OCI-M2 (cell line): ENCODE data around the gene STOX2.
"Not testable (repeated sequence)": the region's sequence is repeated elsewhere in the genome, so short reads cannot be mapped to it uniquely, and the experiment has no call there.

Experiments
- DNase-seq: peaks from one replicate; lab custom pipeline; 2025; ENCODE audit not compliant: unreplicated experiment; lab: John Stamatoyannopoulos, UW

STOX2 gene

DNA sequence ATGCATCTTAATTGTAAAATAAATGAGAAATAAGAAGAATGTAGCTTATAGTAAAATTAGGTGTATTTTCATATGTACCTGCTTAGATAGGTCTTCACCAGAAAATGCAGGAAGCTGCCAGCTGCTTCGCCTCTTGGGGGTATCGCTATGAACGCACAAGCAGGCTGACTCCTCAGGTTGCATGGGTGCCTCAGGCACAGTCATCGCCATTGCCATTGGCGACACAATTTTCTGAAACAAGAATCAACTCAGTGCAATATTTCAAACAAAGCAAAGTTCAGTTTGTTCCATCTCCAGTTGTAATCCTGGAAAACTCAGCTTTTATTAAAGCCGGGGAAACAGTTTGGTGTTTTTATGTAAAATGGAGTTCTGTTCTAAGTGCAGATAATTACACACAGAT is 29.7 kb downstream of the STOX2 start:
- no peak for DNase-seq

DNA sequence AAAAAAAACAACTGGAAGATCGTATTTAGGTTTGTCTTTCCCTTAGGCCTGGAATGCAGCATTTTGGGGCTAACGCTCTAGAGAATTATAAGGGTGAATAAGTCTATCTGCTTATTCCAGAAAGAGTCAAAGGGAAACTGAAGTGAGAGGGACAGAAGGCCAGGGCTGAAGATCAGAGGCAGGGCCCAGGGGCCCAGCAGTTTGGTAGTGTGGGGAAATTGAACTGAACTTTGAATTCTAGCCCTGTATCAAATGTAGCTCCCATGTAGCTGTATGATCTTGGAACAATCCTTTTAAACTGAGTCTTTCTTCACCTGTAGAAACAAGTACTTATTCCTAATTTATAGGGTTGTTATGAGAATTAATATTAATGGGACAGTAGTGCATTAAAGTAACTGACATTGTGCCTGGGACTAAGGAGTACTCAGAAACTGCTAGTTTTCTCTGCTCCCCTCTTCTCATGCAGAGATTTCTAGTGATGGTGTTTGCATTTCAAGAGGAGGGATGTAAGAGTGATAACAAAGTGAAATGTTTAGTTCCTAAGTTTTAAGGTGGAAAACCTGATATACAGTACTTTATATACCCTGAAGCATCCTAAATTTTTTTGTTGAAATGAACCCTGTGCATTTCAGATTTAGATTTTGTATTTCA is 30.4 kb downstream of the STOX2 start:
- DNase-seq, result no peak

DNA sequence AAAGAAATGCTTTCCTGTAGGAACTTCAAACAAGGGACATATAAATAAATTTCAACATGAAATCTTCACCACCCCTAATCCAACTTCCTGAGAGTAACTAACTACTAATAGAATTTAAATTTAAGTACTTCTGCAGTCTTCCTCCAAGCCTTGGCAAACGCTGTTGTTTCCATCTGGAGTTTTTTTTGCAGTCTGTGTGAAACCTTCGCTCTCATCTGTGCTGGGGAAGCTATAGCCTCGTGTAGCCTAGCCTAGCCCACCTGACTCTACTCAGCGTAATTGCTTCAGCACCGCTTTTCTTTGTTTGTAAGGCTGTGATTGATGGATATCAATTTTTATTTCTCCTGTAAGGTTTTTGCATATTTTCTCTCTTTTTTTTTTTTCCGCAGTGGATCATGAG is 30.9 kb downstream of the STOX2 start:
- no peak for DNase-seq

DNA sequence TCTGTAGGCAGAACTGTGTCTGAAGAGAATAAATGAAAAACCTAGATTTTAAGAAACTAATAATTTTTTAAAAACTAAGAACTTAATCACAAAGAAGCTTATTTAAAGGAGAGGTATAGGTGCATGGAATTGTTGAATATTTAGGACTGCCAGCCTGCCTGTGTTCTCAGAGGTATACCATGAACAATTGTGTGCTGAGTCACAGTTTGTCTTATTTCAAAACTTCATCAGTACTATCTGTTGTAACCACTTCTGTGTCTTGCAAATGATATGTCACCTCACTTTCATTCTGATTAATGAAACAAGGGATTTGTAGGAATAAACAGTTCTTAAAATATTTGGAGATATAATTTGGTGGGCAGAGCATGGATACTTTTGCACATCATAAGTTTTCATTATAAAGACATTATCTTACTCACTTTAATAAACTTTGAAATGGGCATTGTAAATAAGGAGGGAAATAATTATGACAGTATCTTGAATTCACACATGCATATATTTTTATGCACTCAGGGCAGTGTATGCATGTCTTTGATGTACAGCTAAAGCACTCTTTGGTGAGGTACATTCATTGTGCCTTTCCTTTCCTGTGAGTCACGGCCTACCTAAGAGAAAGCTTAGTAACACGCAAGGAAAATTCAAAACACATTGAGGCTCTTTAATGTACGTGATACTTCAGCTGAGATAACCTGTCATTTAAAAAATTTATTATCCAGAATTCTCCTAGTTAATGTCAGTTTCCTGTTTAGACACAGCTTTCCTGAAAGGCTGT is 31.7 kb downstream of the STOX2 start:
- DNase-seq, result no peak

DNA sequence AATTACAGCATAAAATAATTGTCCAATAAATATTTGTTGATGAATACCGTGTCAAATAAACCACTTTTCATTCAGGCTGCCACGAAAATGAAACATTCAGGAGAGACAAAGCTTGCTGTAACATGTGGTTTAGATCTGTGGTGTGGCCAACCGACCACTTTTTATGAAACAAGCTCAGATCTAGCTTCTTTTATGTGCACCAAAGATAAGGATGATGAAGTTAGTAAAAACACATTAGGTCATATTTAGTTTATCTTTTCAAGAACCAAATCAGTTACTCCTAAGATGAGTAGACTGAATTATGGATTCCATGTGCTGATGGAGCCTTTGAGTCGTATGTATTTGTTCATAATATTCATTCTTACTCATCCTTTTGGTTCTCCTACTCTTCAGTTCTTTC is 35.8 kb downstream of the STOX2 start:
- no peak for DNase-seq

DNA sequence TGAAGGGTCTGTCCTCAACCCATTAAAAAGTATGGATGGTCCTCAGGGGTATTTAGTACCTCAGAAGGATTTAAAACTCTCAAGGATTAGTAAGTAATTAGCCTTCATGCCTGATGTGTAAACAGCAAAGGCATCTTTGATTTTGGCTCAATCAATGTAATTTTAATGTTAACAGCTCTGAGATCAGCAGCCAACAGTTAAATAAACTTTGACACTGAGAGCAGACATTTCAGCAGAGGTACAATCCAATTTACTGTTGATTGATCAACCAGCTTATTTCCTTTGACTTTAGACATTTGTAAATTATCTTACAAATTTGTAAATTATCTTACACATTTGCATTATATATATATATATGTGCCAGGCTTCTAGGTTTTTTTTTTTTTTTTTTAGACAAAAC is 36.9 kb downstream of the STOX2 start:
- DNase-seq, result no peak

DNA sequence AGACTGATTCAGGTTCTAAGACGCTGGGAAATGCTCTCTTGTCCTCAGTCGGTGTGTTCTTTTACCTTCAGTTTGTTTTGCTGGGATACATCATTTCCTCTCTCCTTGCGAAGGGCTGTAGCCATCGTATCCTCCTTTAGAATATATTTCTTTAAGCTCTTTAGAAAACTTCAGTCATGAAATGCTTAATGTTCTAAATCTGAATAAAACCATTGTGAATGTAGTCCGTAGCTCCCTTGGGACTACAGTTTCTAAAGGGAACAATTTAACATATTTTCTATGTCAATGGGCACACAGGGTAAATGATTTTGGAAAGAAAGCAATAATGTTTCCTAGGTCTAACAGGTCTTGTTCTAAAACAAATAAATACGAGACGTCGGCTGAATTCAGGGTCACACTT is 40.6 kb downstream of the STOX2 start:
- no peak for DNase-seq

DNA sequence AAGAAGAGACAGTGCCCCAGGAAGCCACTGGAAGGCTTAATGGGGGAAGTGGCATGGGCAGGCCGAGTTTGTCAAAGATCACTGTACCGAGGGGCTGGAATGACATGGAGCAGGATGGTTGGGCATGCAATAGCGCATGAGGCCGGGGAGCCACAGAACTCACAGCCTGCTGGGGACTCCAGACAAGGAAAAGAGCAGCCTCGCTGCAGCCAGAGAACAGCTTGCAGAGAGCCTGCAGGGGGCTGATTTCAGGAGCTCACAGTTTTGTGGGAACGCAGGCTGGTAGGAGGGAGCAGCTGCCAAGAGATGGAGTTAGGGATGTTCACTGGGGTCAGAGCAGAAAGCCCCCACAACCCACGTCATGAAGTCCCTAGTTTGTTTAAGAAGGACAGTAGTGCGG is 45.4 kb downstream of the STOX2 start:
- DNase-seq, result no peak

DNA sequence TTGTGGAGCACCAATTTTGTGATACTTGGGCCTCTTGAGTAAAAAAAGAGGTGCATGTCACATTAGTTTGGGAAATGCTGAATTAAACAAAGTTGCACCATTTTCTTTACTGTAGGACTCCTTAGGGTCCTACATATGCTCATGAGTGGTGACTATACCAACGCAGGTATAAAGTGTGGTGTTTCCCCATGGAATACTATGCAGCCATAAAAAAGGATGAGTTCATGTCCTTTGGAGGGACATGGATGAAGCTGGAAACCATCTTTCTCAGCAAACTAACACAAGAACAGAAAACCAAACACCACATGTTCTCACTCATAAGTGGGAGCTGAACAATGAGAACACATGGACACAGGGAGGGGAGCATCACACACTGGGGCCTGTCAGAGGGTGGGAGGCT is 47.5 kb downstream of the STOX2 start:
- not testable (repeated sequence) for DNase-seq

DNA sequence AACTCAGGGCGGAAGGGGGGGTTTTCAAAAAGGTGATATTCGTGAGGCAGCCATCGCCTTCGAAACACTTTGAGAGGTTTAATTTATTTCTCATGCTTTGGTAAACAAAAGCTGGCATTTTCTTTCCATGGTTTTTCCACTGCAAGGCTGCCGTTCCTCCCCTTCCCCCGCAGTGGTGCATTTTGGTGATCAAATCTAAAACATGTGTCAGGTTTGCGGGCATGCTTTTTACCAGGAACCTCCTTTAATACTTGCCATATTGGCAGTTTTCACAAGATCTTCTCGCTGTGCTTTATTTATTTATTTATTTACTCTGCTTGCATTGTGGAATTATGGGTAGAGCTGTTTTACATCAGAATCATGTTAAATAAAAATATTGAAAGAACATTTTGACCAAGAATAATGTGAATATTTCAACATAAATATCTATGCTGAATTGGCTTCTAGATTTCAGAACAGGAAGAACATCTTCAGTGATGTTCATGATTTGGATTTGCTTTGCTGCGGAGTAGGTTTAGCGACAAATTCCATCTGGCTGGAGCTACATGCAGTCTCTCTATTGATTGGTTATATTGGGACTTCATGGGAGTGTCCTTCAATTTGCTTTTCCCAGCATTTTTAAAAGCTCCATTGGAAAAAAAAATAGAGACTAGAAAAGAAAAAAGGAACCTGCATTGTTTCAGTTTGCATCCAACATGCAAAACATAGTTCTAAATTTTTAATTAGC is 54.4 kb downstream of the STOX2 start:
- DNase-seq, result no peak

DNA sequence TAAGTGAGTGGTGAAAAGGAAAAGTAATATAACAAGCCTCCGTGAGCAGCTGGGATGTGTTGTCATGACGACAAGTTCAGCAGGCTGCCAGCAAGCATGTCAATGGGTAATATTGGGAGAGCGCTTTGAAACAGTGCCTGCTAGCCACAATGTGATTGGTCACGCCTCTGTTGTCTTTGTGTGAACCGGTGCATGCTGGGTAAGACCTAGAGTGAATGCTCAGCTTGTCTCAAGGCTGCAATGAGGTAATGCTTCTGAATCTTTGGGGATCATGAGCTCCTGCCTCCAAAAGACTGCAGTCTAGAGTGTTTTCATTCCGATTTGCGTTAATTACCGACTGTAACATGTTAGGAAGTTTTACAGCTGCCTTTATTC is 54.9 kb downstream of the STOX2 start:
- DNase-seq, result no peak

DNA sequence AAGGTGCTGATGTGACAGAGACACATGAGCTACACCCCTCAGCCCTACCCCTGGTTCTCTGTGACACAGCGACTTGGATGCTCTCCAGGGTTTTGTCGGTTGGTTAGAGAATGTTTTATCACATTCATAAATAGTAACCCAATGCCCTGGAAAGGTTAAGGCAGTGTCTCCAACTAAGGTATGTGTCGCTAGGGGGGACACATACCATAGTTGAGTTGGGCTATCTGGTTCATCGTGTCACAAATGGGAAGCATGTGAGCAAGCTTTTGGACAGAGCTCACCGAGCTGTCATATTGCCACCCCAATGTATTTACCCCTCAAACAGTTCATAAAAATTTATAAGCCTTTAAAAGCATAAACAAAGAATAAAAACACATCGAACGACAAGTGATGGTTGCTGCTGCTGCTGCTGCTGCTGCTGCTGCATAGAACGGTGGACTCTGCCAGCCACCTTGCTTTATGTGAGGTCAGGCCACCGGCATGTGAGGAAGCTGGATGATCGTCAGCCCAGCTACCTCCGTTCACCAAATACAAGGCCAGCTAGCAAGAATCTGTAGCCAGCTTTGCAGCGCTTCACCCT is 55.9 kb downstream of the STOX2 start:
- DNase-seq, result no peak

DNA sequence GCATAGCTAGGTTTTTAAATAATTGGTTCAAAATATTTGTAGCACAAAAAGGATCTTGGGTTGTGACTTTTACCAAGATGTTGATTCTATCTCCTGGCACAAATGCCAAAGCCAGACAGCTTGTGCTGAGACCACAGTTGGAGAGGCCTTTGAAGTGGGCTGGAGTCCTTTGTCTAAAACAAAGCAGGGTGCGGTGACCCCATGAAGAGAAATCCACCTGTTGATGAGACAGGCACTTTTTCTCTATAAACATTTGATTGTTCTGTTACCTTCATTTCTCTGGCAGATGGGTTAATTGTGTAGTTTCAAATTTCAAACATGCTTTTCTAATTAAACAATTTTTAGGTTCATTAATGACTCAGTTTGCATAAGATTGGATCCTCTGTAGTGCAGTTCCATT is 56.7 kb downstream of the STOX2 start:
- no peak for DNase-seq

DNA sequence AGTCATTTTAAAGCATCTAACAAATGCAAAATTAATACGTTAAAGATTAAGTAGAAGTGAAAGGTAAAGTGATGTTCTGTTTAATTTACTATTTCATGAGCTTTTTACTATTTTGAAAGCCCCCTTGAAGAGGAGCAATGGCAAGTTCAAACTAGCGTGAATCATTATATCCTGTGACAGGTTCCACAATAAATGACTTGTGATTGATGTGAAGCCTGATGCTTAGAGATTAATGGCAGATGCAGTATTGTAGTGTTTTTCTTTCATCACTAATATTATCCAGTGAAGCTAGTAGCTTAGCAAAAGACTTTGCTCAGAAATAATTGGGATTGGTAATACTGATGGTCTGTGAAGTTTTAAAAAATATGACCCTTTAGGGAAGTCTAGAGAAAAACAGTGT is 57.3 kb downstream of the STOX2 start:
- no peak for DNase-seq

DNA sequence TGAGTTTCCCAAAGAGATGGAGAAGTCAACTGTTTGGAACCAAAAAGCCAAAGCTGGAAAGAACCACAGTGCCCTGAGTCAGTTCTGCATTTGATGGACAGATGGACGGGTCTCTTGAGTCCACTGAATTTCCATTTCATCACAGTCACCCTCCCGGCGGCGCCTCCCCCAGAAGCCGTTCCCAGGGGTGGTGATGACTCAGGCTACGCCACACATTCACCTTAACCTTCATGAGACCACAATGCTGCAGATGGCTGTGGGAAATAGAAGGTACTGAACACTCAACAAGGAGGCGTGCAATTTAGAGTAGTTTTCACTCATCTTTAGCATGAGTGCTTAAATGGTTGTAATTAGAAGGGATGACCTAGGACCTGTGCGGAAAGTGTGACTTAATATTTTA is 61.3 kb downstream of the STOX2 start:
- no peak for DNase-seq

DNA sequence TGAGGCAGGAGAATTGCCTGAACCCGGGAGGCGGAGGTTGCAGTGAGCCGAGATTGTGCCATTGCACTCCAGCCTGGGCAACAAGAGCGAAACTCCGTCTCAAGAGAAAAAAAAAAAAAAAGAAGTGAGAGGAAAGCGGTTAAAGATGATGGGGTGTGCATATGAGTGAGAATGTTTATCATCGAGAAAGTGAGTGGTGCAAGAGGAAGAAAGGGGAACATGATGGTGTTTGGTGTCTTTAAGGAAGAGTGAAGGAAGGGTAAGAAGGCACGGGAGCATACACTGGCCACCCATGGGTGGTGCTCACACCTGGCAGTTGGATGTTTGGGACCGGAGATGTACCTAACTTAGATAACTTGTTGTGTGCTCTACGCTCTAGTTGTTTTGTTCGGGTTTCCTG is 62.2 kb downstream of the STOX2 start:
- no peak for DNase-seq

DNA sequence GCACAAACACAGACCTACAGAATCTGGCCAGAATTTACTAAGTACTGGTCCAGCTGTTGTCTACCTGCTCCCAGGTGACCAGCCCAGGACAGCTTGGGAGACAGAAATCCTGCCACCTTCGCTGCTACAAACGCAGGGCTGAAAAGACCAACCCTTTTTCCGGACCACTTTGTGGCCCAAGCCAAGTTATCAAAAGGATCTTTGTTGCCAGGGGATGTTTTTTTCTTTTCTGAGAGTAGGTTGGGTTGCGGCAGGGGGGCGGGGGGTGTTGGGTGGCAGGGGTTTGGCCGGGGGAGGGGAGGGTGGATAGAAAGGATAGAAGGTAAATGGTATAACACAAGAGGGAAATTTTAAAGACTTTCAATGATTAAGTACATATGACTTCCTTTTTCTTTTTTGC is 63.4 kb downstream of the STOX2 start:
- no peak for DNase-seq

DNA sequence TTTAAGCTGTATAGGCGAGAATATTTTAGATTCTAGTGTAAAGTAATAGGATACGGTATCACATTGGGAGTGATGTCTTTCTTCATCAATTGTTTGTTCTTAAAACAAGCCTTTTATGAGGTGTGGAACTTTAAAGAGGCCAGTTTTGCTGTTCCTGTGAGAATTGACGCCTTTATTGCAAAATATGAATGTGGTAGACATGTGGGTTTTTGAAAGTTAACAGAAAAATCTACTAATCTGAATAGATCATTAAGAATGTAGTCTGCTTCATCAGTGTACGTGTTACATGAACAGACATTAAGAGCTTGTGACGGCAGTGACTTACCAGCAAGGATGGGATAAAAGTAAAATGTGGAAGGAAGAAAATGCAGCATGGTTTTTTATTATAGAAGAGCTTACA is 63.8 kb downstream of the STOX2 start:
- DNase-seq, result no peak

DNA sequence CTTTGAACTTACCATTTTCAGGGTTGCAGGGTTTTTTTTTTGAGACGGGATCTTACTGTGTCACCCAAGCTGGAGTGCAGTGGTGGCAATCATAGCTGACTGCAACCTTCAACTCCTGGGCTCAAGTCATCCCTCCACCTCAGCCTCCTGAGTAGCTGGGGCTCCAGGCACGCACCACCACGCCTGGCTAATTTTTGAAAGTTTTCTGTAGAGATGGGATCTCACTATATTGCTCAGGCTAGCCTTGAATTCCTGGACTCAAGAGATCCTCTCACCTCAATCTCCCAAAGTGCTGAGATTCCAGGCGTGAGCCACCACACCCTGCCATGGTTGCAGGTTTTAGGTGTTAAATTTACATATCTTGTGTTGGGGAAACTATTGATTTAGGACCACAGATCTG is 64.5 kb downstream of the STOX2 start:
- no peak for DNase-seq

DNA sequence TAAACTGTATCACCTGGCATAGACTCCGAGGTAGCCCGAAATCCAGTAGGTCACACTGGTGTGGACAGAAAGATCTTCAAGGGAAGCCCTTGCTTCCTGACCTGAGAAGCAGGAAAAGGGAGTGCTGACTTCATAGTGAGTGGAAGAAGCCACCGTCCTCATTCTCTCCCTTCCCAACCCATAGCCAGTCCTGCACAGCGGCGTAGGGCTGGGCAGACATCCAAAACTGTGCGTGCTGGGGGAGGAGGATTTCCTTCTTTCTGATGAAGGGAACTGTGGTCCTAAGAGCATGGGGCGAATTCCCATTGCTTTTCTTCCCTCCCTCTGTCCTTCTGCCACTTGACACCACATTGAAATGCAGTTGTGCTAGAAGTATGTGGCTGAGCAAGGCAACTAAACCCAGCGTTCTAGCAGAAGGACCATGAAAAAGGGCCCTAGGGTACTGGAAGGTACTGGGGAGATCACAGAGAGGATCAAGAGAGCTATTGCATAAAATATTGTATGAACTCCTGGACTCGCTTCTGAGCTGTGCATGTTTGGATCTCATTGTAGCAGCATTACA is 66.9 kb downstream of the STOX2 start:
- DNase-seq, result no peak

DNA sequence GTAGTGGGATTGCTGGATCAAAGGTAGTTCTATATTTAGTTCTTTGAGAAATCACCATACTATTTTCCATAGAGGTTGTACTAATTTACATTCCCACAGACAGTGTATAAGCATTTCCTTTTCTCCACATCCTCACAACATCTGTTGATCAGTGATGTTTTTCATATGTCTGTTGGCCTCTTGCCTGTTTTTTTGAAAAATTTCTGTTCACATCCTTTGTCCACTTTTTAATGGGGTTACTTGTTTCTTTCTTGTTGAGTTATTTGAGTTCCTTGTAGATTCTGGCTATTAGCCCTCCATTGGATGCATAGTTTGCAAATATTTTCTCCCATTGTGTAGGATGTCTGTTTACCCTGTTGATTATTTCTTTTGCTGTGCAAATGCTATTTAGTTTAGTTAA is 72.6 kb downstream of the STOX2 start:
- DNase-seq, result no peak

DNA sequence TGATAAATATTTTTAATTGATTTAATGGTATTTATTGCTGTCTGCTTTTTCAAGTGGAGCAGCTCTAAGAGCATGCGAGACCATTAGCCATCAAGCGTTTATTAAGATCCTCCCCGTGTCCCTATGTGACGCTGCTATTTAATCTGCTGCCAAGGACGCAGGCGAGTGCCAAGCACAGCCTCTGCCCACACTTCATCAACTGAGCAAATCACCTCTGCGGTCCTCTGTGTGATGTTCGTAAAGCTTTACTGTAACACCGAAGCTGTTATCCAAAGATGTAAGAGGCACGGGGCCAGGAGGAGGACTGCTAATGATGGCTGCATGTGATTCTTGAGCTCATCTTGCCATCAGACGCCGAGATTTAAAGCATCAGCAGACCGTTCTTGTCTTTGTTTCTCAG is 79.5 kb downstream of the STOX2 start:
- no peak for DNase-seq
